Calu3 (cell line): ENCODE measurements around the gene GPD1L. TPM values are rescaled to one million over a fixed set of nuclear protein-coding genes. Genes with fewer than 3 reads are reported as not detected.

ENCODE experiments used
- BruUV-seq: library from RNA; stranded (reverse); fragments of 400-500 nt; replicated peaks from 2 replicates; lab custom pipeline; 2021; lab: Mats Ljungman, UMichigan
- CTCF ChIA-PET: fragments of 300-600 bp; sonication (Branson Sonifier 250); formaldehyde crosslinking; loops from one replicate; lab custom pipeline; 2022; ENCODE audit warnings: antibody characterized with exemption; lab: Charles Lee
- DNase-seq: peaks from one replicate; pipeline ENCODE4 v3.0.0; 2022
- H3K27ac Mint-ChIP-seq: one replicate; pipeline ENCODE4 v1.8.0; 2022; ENCODE audit warnings: mixed read lengths; ENCODE audit not compliant: unreplicated experiment
- H3K27me3 Mint-ChIP-seq: one replicate; pipeline ENCODE4 v1.8.0; 2022; ENCODE audit warnings: mixed read lengths; ENCODE audit not compliant: unreplicated experiment
- H3K36me3 Mint-ChIP-seq: one replicate; pipeline ENCODE4 v1.8.0; 2022; ENCODE audit warnings: mild to moderate bottlenecking, moderate library complexity, mixed read lengths; ENCODE audit not compliant: insufficient read depth, unreplicated experiment
- H3K4me1 Mint-ChIP-seq: one replicate; pipeline ENCODE4 v1.8.0; 2022; ENCODE audit warnings: mild to moderate bottlenecking, low read depth, mixed read lengths; ENCODE audit not compliant: unreplicated experiment
- H3K4me3 Mint-ChIP-seq: one replicate; pipeline ENCODE4 v1.8.0; 2022; ENCODE audit warnings: mild to moderate bottlenecking, low read depth, moderate library complexity, mixed read lengths; ENCODE audit not compliant: unreplicated experiment
- H3K9me3 Mint-ChIP-seq: one replicate; pipeline ENCODE4 v1.8.0; 2022; ENCODE audit warnings: low read depth, mixed read lengths; ENCODE audit not compliant: unreplicated experiment
- intact Hi-C: fragments of 100-400 bp; cut with micrococcal nuclease; formaldehyde crosslinking; loops from one replicate; pipeline ENCODE4 v1.10.0; 2022; ENCODE audit not compliant: unreplicated experiment
- total RNA-seq: library from RNA; stranded (reverse); gene quantifications from 2 replicates; pipeline ENCODE4 v1.2.3, GENCODE V29; 2022
- TF ChIP-seq, protein P1 (sequence below): fragments of 200-600 bp; IDR thresholded peaks from one replicate; pipeline ENCODE4 v1.8.0; 2022; ENCODE audit warnings: antibody characterized with exemption; ENCODE audit not compliant: unreplicated experiment

The GPD1L gene
- total RNA-seq, 1 experiment from 2014 or later, result 13.4 TPM

- Mint-ChIP-seq H3K4me3 (no peak overlapping the region), H3K27ac (no peak overlapping the region), H3K4me1 (no peaks in the 10 kb centered on the region), H3K36me3 (no peaks in the 10 kb centered on the region), H3K27me3 (no peaks in the 10 kb centered on the region), H3K9me3 (no peaks in the 10 kb centered on the region)
- CTCF ChIA-PET, result no interaction called here
- intact Hi-C loops, result no loop called here
- no TSS peak for BruUV-seq
- DNase-seq, result no peak
- TF ChIP-seq, protein P1, sequence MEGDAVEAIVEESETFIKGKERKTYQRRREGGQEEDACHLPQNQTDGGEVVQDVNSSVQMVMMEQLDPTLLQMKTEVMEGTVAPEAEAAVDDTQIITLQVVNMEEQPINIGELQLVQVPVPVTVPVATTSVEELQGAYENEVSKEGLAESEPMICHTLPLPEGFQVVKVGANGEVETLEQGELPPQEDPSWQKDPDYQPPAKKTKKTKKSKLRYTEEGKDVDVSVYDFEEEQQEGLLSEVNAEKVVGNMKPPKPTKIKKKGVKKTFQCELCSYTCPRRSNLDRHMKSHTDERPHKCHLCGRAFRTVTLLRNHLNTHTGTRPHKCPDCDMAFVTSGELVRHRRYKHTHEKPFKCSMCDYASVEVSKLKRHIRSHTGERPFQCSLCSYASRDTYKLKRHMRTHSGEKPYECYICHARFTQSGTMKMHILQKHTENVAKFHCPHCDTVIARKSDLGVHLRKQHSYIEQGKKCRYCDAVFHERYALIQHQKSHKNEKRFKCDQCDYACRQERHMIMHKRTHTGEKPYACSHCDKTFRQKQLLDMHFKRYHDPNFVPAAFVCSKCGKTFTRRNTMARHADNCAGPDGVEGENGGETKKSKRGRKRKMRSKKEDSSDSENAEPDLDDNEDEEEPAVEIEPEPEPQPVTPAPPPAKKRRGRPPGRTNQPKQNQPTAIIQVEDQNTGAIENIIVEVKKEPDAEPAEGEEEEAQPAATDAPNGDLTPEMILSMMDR, result no peak
Observed at GRCh38 chr3:32136703-32137102, 30.3 kb downstream of the GPD1L start.

DNA sequence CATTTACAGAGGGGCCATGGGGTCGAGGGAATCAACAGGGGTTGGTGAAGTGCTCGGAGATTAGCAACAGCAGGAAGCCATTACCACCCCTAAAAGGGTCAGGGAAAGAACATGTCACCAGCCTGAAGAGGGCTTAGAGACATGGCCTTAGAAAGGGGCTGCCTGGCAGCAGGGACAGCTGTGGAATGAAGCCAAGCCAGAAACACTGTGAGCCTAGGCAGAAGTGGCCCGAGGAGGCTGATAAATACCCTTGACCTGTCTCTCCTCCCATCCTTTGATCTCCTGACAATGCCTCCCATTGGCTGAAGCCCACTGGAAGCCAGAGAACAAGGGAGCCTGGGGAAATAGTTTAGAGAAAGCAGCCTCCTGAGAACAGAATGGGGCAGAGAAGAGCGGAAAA is 31.4 kb downstream of the GPD1L start:
- H3K27ac Mint-ChIP-seq, result no peak overlapping the region
- DNase-seq, result no peak
- TF ChIP-seq, protein P1, result no peak
- no peaks in the 10 kb centered on the region for H3K4me1 Mint-ChIP-seq
- CTCF ChIA-PET, result no interaction called here
- H3K27me3 Mint-ChIP-seq, result no peaks in the 10 kb centered on the region
- no peaks in the 10 kb centered on the region for H3K36me3 Mint-ChIP-seq
- no peaks in the 10 kb centered on the region for H3K9me3 Mint-ChIP-seq
- BruUV-seq, result no TSS peak
- intact Hi-C loops, result no loop called here
- no peak overlapping the region for H3K4me3 Mint-ChIP-seq

GRCh38 chr3:32138545-32139104 is 32.2 kb downstream of the GPD1L start:
- H3K9me3 Mint-ChIP-seq, result no peaks in the 10 kb centered on the region
- no peak overlapping the region for H3K4me3 Mint-ChIP-seq
- H3K27me3 Mint-ChIP-seq, result no peaks in the 10 kb centered on the region
- DNase-seq, result no peak
- no TSS peak for BruUV-seq
- TF ChIP-seq, protein P1, result no peak
- CTCF ChIA-PET, result no interaction called here
- no peaks in the 10 kb centered on the region for H3K4me1 Mint-ChIP-seq
- no peak overlapping the region for H3K27ac Mint-ChIP-seq
- intact Hi-C loops, result no loop called here
- no peaks in the 10 kb centered on the region for H3K36me3 Mint-ChIP-seq

GRCh38 chr3:32140943-32141342 is 34.5 kb downstream of the GPD1L start:
- intact Hi-C loops, result loop anchor here (10.0 kb wide), 1 partner anchor 286 kb away; no protein-coding TSS in a partner anchor
- no TSS peak for BruUV-seq
- Mint-ChIP-seq H3K9me3 (no peaks in the 10 kb centered on the region), H3K4me1 (peaks cover 8% of the 10 kb centered on the region), H3K27me3 (no peaks in the 10 kb centered on the region), H3K27ac (no peak overlapping the region), H3K36me3 (no peaks in the 10 kb centered on the region), H3K4me3 (no peak overlapping the region)
- TF ChIP-seq, protein P1, result no peak
- CTCF ChIA-PET, result no interaction called here
- no peak for DNase-seq
